ENCODE measurements around the gene SCAPER.
"Not testable (repeated sequence)": the region's sequence is repeated elsewhere in the genome, so short reads cannot be mapped to it uniquely, and the experiment has no call there.

SCAPER gene

GRCh38 chr15:76333309-76333708 lies 571.8 kb downstream of the SCAPER start:
- in situ Hi-C loops (cut with MboI; ENCODE audit: low sequenced_read_pairs), result no loop called here

- in situ Hi-C loops (cut with MboI; ENCODE audit: low sequenced_read_pairs), result no loop called here
Measured at GRCh38 chr15:76332796-76333195, 572.3 kb downstream of the SCAPER start.

GRCh38 chr15:76330080-76330680 lies 575.0 kb downstream of the SCAPER start:
- in situ Hi-C loops (cut with MboI; ENCODE audit: low sequenced_read_pairs), result no loop called here

DNA sequence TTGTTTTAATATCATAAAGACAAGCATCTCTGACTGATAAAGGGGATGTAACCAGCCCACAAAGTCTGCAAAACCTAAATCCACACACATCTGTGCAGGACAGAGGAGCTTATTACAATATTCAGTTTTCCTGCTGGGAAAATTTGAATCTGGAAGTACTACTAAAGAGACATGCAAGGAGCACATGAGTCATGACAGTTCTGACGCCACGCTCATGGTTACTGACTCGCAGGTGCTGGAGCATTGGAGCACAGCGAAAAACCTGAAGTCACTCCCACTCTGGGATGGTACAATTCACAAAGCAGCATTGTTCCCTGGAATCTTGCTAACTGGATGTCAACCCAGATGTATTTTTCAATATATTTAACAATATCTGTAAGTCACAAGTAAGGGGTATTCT lies 576.2 kb downstream of the SCAPER start:
- in situ Hi-C loops (cut with MboI; ENCODE audit: low sequenced_read_pairs), result no loop called here

GRCh38 chr15:76328106-76328696 lies 576.9 kb downstream of the SCAPER start:
- in situ Hi-C loops (cut with MboI; ENCODE audit: low sequenced_read_pairs), result no loop called here

DNA sequence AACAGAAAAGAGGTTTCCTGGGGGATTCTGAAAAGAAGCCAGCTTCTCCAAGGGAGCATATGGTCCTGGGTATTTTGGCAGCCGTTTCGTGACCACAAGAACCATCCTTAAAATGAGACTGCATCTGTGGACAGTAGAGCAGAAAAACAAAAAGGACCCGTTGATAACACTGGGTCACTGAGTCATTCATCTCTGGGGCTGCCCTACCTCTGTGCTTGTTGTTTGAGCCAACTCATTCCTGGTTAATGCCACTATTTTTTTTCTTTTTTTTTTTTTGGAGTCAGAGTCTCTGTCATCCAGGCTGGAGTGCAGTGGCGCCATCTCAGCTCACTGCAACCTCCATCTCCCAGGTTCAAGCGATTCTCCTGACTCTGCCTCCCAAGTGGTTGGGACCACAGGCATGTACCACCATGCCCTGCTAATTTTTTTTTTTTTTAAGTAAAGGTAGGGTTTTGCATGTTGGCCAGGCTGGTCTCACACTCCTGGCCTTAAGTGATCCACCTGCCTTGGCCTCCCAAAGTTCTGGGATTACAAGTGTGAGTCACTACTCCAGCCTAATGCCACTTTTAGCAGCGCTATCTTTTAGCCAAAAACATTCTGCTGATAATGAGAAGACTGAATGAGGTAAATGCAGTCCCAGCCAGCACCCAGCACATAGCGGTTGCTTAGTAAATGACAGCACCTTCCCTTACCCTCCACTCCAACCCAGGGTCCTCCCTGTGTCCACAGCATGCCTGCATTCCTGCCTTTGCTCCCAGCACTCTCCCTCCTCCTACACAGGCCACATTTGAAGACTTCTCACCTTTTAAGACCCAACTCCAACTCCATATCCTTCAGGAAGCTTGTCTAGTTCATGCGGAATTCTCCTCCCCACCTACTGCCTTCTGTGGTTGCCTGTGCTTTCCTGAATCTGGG lies 577.7 kb downstream of the SCAPER start:
- in situ Hi-C loops (cut with MboI; ENCODE audit: low sequenced_read_pairs), result no loop called here

DNA sequence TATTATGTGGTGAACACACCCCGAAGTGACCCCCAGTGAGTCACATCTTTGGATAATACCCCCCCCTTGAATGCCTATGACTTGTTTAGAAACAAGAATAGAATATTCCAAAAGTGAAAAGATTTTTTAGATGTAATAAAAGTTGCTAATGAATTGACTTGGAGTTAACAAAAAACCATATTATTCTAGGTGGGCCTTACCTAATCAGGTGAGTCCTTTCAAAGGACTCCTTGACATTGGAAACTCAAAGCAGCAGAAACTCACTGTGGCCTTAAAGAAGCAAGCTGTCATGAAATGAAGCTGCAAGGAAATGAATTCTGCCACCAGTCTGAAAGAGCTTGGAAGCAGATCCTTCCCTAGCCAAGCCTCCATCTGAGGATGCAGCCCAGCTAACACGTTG lies 579.4 kb downstream of the SCAPER start:
- in situ Hi-C loops (cut with MboI; ENCODE audit: low sequenced_read_pairs), result no loop called here

DNA sequence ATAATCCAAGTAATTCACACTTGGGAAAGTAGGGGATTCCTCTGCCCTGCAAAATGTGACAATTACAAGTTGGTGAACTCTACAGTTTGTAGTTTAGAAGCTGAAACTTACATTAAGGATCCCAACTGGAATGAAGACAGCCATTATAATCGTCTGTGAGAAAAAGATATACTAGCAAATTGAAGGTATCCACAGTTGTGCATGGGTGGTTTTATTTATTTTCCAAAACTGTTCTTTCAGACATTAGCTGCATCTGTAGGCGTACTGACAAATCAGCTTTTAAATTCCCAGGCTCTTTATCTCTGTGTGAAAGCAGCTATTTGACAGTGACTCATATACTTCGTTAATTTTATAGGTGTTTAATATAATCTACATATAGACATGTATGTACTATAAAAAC lies 581.1 kb downstream of the SCAPER start:
- in situ Hi-C loops (cut with MboI; ENCODE audit: low sequenced_read_pairs), result no loop called here

- in situ Hi-C loops (cut with MboI; ENCODE audit: low sequenced_read_pairs), result no loop called here
Measured at GRCh38 chr15:76321602-76322001, 583.5 kb downstream of the SCAPER start.

GRCh38 chr15:76321171-76321570 lies 584.0 kb downstream of the SCAPER start:
- in situ Hi-C loops (cut with MboI; ENCODE audit: low sequenced_read_pairs), result no loop called here

GRCh38 chr15:76320012-76320411 lies 585.1 kb downstream of the SCAPER start:
- in situ Hi-C loops (cut with MboI; ENCODE audit: low sequenced_read_pairs), result no loop called here

- in situ Hi-C loops (cut with MboI; ENCODE audit: low sequenced_read_pairs), result no loop called here
Measured at GRCh38 chr15:76313731-76314130, 591.4 kb downstream of the SCAPER start.

DNA sequence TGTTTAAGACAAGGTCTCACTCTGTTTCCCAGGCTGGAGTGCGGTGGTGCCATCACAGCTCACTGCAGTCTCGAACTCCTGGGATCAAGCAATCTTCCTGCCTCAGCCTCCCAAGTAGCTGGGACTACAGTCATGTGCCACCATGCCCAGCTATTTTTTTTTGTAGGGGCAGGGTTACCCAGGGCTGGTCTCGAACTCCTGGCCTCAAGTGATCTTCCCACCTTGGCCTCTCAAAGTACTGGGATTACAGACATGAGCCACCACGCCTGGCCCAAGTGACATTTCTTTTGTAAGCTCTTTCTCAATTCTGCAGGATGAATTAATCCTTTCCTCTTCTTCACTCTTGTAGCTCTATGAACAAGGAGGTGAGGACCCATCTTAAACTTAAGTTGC lies 592.0 kb downstream of the SCAPER start:
- in situ Hi-C loops (cut with MboI; ENCODE audit: low sequenced_read_pairs), result not testable (repeated sequence)

DNA sequence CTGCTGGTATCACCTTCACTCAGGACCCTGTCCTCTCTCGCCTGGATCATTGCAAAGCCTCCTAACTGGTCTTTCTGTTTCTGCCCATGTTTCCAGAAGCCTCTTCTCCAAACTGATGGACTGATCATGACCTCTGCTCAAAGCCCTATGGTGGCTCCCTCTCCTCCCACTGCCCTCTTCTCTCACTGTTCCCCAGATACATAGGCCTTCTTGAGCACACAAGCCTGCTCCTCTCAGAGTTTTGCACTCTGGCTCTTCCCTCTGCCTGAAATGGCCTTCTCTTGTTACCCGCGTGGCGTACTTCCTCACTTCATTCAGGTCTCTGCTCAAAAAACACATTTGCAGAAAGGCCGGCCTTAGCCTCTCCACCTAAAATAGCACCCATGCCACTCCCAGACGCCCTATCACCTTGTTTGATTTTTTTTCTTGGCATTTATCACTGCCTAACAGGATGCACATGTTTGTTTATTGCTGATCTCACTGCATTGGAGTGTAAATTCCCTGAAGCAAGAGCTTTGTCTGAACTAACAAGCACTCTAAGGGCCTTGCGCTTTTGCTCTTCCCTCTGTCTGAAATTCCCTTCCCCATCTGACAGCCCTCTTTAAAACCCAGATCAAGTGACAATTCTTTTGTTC lies 592.5 kb downstream of the SCAPER start:
- in situ Hi-C loops (cut with MboI; ENCODE audit: low sequenced_read_pairs), result no loop called here

DNA sequence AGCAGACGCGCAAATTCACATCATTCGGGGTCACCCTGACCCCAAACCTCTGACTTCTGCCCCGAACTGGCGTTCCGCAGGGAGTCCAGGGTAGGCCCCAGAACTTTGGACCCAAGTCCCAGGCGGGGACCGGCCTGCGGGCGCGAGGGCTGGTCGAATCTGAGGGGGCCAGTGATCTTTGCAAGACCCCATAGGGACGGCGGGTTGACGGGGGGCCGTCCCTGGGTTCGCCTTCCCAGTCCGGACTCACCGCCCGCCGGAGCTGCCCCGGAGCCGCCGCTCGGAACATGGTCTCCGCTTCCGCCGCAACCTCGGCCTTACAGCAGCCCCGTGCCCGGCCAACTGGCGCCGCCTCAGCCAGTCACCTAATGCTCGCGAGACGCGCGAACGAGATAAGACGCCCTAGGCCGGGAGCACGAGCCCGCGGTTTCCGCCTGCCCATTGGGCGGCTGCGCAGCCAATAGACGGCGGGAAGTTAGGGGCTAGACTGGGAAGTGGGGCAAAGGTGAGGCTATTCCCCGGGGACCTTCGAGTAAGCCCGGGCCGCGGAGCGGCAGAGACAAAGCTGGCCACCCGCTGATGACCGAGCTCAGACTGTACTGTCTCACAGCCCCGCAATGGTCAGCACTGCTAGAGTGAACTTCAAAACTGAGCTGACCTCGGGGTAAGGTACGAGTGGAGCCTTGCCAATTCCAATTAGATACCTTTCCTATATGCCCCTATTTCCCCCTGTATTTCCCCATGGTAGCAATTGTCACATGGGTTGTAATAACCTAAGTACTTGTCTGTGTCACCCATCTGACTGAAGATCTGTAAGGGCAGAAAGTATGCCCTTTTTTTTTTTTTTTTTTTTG lies 593.8 kb downstream of the SCAPER start, which contains the start of gene ETFA:
TSS of gene ETFA (minus strand) at position 370 of the 854 bp plus-strand sequence. CDS start at position 289, 81 bp downstream.
- in situ Hi-C loops (cut with MboI; ENCODE audit: low sequenced_read_pairs), result no loop called here

DNA sequence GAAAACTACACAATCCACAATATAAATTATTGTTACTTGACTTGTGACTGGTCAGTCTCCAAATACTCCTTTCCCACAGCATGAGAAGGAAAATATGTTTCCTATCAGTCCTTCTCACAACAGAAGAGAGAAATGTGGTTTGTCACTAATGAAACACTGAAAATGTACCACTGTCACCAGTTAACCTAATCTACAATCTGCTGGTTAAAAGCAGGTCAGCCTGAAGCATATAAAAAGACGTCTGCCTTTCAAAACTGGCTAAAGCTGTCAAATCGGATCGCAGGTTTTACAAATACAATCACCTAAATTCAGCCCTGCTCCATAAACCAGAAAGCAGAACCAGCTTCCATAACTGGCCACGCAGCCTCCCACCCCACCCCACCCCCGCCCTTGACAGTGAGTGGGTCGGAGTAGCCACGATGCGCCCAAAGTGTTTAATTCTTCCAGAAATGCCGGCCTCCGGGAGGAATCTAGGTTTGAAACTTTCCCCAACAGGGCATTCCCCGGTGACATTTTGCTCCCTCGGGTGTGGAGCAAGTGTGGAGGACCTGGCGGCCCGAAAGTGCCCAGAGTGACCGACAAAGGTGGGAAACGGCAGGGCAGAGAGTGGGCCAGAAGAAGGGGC lies 594.6 kb downstream of the SCAPER start:
- in situ Hi-C loops (cut with MboI; ENCODE audit: low sequenced_read_pairs), result no loop called here

GRCh38 chr15:76309601-76310330 lies 595.4 kb downstream of the SCAPER start:
- in situ Hi-C loops (cut with MboI; ENCODE audit: low sequenced_read_pairs), result no loop called here

DNA sequence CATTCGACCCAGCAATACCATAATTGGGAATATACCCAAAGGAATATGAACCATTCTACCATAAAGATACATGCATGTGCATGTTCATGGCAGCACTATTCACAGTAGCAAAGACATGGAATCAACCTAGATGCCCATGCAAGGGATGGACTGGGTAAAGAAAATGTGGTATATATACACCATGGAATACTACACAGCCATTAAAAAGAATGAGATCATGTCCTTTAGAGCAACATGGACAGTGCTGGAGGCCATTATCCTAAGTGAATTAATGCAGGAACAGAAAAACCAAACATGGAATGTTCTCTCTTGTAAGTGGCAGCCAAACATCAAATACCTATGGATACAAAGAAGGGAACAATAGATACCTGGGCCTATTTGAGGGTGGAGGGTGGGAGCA lies 601.2 kb downstream of the SCAPER start:
- in situ Hi-C loops (cut with MboI; ENCODE audit: low sequenced_read_pairs), result no loop called here

DNA sequence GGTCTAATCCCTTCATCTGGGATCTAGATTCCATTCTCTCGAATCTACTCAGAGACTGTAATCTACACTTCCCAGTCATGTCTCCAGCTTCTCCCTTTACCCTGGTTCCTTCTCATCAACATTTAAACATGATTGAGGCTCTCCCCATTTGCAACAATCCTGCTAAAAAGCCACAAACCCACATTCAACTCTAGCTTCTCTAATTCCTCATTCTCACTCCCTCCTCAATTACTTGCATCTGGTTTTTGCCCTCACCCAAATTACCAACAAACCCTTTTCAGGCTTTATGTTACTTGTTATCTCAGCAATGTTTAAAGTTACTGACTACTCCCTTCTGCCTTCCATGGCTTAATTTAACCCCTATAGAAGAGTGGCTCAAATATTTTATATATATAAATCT lies 605.4 kb downstream of the SCAPER start:
- in situ Hi-C loops (cut with MboI; ENCODE audit: low sequenced_read_pairs), result no loop called here
